ENCODE results near the gene CPNE6.

- TF ChIP-seq CTCF (IDR thresholded peaks at IDR 0.05), result no peak
- TF ChIP-seq POLR2A (IDR thresholded peaks at IDR 0.05), result no peak
These were observed 15.0 kb downstream of the CPNE6 start for GRCh38 chr14:24086193-24086955.
